GM21515 (cell line): ENCODE results near the gene RERG.
"Not testable (repeated sequence)": the region's sequence is repeated elsewhere in the genome, so short reads cannot be mapped to it uniquely, and the experiment has no call there.

Source experiments
- ATAC-seq: cut with Tn5 transposase; IDR thresholded peaks from one replicate; pipeline ENCODE4 v1.9.1; 2021; ENCODE audit not compliant: unreplicated experiment

RERG gene

DNA sequence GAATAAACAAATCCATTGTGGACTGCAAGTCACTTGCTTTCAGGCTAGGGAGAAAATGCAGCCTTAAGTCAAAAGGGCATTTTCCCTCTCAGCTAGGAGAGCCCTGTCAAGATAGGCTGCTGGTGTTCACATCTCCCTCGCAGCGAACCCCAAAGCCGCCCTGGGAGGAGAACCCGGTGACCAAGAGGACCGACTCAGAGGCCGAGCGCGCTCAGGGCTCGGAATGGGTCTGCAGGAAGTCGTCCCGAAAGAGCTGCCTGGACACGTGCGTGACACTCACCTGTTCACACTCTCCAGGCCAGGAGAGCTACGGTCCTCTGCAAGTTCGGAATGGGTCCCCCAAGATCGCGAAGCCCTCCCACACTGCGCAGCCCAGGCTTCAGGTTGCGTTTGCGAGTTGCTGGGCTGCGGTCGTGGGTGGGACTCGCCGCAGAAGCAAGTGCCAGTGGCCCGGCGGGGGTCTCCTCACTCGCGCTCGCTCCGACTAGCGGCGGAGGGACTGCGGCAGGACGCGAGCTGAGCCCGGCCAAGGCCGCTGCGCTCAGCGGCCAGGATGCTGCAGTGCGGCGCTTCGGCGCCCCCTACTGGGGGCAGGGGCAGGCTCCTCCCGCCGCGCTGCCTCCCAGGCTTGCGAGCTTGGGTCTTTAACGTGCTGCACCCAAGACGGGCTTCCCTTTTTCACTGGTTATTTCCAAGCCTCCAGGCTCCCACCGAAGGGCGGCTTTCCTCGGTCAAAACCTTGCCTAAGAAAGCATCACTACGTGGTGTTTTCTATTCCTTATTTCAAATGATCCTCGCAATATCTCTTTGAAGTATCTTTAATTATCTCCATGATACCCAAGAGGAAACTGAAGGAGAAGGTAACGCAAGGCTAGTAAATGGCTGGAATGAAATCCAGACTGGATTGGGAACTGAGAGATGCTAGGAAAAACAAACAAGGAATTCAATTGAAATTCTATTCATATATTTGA lies at the start of gene RERG:
Gene RERG, minus strand, starts transcription at position 503 of the 971 bp plus-strand sequence. CDS start 3,928 bp downstream, outside the sequence.
- ATAC-seq, result peak; percentile 97

DNA sequence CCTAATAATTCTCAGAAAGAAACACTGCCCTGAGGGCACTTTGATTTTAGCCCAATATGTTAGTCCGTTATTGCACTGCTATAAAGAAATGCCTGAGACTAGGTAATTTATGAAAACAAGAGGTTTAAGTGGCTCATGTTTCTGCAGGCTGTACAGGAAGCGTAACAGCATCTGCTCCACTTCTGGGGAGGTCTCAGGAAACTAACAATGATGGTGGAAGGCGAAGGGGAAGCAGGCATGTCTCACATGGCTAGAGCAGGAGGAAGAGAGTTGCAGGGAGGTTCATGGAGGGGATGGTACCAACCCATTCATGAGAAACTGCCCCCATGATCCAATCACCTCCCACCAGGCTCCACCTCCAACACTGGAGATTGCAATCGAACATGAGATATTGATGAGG lies 49.4 kb upstream of the RERG start:
- ATAC-seq, result no peak

DNA sequence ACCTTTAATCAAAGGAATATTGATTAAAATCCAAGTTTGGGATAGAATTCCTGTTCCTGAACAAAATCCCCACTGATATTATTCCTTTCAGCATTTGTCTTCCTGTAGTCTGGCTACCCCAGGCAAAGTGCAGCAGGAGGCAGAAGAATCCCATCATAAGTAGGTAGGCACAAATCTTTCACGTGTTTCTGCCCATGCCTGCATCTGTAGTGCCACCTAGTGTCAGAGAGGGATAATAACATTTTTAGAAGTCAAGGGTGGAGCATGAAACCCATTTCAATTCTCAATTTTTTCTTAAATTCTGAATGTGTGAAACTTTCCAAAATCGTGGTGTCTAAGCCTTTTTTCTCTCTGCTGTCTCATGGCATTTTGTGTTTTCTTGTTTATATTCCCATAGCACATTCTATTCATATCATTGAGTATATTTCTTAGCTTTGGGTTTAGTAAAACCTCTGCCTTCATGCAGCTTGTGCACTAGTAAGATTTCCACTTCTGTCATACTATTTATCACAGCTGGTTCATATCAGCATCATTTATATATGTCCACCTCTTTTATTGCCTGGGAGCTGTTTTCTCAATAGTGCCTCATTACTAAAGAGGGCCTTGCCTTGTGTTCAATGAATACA lies 47.8 kb upstream of the RERG start:
- peak; percentile 80 for ATAC-seq

- ATAC-seq, result no peak
Observed at GRCh38 chr12:15268309-15268708, 47.1 kb upstream of the RERG start.

GRCh38 chr12:15265875-15266274 lies 44.7 kb upstream of the RERG start:
- ATAC-seq, result no peak

DNA sequence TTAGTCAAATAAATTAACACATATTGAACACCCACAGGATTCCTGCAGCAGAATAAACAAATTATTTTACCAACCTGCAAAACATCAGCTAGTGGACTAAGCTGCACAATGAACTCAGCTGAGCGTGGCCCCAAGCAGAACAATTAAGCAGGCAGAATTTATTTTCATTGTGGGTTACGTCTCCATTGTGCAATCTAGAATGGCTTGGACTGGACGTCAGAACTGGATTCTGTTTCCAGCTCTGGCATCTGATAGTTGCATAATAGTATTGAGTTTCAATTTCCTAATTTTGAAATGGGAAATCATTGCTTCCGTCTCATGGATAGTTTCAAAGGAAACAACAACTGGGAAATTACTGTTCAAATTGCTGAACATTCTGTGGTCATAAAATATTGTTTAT lies 35.5 kb upstream of the RERG start:
- ATAC-seq, result no peak

GRCh38 chr12:15253990-15254389 lies 32.8 kb upstream of the RERG start:
- no peak for ATAC-seq

GRCh38 chr12:15244926-15245325 lies 23.7 kb upstream of the RERG start:
- ATAC-seq, result no peak

- no peak for ATAC-seq
Observed at GRCh38 chr12:15244341-15244740, 23.1 kb upstream of the RERG start.

- no peak for ATAC-seq
Observed at GRCh38 chr12:15243102-15243501, 21.9 kb upstream of the RERG start.

GRCh38 chr12:15240898-15241297 lies 19.7 kb upstream of the RERG start:
- ATAC-seq, result no peak

DNA sequence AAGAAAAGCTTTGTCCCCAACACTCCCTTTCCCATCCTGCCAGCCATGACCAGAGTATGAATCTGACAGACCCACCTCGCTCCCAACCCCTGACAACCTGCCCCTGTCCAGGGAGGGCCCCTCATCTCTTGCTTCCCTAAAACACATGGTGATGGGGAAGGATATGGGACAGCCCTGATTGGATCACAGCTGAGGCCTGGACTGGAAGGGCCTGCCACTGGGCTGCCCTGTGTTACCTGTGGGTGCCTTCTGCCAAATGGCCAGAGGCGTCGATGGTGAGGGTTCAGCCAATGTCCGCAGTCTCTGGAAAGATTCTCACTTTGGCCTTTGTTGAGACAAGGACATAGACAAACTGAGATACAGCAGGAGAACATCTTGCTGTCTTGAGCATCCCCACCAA lies 13.3 kb upstream of the RERG start:
- ATAC-seq, result no peak

DNA sequence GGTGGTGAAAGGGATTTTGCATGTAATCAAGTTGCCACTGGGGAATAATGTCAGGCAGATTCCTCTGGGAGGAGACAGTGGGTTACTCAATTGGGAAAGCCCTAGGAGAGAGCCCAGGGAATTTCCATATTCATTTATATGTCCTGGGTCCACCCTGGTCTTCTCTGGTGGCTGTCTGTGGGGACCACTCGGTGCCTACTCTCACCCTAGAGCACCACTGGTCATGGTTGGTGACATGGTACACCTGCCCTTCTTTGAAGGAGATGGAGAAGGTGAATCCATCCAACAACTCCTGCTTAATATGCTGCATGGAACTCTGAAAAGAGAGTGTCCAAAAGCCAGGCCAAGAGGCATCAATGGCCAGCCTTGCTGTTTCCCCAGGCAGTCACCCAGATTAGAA lies 12.8 kb upstream of the RERG start:
- no peak for ATAC-seq

GRCh38 chr12:15232959-15233358 lies 11.7 kb upstream of the RERG start:
- ATAC-seq, result no peak

GRCh38 chr12:15231493-15231892 lies 10.3 kb upstream of the RERG start:
- no peak for ATAC-seq

DNA sequence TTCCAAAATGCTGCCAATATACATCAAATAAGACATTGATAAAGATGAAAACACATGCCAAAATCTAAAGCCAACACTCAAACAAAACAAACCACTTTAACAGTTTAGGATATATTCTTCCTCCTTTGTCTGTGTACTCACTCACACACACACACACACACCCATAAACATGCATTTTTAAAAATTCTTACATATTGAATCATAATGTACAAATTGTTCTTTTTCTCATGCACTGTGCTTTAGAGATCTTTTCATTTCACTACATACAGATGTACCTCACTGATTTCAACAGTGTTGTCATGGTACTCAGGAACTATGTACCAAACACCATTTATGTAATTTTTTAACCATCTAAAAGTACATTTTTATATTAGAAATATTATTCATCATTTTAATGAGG lies 9.5 kb upstream of the RERG start:
- no peak for ATAC-seq

- no peak for ATAC-seq
Observed at GRCh38 chr12:15230137-15230536, 8.9 kb upstream of the RERG start.

DNA sequence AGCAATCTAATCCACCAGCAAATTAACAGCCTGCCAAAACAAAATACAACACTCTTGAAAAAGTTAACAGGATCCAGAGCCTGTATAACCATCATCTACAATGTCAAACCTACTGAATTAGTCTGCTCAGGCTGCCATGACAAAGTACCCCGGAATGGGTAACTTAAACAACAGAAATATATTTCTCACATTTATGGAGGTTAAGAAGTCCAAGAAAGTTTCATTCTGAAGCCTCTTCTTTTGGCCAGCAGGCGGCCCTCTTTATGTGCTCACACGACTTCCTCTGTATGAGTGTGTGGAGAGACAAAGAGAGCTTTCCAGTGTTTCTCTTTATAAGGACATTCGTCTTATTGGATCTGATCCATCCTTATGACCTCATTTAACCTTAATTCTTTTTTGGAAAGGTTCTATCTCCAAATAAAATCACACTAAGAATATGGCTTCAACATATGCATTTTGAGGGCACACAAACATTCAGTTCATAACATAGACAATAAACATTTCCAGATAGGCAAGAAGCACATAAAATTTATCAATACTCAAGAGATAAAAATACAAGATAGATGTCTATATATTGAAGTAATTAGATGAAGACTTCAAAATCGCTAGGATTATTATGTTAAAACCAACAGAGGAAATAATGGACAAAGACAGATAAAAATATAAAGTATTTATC lies 5.9 kb upstream of the RERG start:
- ATAC-seq, result peak; percentile 70

GRCh38 chr12:15225863-15226218 lies 4.6 kb upstream of the RERG start:
- ATAC-seq, result not testable (repeated sequence)

GRCh38 chr12:15225136-15225862 lies 4.1 kb upstream of the RERG start:
- no peak for ATAC-seq

- ATAC-seq, result no peak
Observed at GRCh38 chr12:15222219-15222618, 1.0 kb upstream of the RERG start.
